GM18907 (cell line): Measurements from ENCODE around the gene CDRT15.
"Not testable (repeated sequence)": the region's sequence is repeated elsewhere in the genome, so short reads cannot be mapped to it uniquely, and the experiment has no call there.

Source experiments
- ATAC-seq: cut with Tn5 transposase; IDR thresholded peaks from one replicate; pipeline ENCODE4 v1.9.1; 2021; ENCODE audit warnings: mild to moderate bottlenecking, moderate library complexity; ENCODE audit not compliant: unreplicated experiment

CDRT15 gene

DNA sequence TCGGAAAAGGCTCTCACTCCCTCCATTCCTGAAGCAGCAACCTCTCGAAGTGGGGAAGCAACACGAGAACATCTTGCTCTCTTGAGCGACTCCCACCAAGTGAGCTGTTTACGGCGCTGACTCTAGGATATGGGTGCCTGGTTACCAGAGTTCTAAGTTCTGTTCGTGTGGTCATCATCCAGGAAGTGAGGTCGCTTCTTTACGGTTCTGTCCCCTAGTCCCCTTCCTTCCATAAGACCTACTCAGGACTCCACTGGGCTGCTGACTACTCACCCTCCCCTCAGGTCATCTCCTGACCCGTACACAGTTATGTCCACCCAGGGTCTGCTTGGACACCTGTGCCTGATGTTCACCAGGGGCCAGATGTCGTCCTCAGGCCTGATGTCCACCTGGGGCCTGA lies at the start of gene CDRT15:
CDRT15 (minus strand) TSS at position 101 of the 400 bp plus-strand sequence; CDS start at position 72, 29 bp downstream.
- not testable (repeated sequence) for ATAC-seq

DNA sequence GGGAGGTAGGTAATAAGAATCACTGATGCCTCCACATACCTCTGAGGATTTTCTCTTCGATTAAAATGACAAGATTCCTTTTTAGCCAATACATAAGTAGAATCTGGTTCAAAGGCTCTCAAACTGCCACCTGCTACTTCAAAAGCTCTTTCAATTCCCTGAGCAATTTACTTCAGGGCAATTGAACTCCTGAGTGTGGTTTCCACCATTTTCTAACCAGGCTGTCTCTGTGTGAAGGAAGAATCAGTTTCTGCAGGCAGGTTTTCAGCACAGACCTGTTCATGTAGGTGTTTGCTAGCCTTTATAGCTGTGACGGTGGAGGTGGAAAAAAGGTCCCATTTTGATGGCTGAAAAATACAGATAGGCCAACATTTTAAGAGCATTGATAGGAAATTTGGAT lies 46.1 kb upstream of the CDRT15 start:
- ATAC-seq: no peak

DNA sequence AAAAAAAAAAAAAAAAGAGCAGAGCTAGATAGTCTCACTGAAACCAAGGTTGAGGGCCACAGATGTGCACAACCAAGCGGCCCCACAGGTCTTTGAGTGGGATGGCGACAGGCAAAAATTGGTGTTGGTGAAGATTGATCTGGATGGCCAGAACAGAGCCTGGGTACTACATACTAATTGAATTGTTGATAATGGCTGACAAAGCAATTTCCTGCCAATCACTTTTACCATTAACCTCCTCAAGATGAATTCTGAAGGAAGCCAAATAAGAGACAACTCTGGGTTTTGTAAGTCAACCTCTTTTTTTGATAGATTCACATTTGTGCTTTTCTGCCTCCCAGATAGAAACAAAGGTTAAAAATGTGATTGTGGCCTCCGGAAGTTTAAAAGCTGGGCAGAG lies 44.9 kb upstream of the CDRT15 start:
- no peak for ATAC-seq

DNA sequence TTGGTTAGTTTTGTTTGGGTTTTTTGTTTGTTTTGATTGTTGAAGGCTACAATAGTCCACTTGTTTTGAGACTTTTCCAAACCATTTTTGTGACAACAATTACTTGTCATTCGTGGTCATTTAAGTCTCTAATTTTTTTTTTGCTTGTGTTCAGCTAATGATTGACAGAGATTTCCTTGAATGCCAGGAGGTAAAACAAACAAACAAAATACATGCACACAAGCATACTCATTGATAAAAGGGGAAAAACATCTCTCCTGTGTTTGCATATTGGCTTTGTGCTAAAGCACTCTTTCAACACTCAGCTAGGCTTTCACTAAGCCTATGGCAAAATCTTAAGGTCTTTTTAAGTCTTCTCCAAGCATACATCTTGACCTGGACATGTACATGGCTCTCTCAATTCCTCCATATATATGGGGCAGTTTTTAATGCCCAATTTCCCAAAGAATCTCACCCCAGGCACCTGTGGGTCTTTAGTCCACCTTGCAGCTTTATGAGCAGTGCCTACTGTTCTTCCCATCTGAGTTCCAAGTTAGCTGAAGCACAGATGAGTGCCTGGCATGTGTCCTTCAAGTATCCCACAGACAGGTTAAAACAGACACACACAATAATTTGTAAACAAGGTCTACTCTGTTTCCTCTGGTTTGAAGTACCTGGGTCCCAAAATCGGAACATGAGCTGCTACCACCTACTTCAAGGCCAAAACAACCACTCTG lies 40.0 kb upstream of the CDRT15 start:
- no peak for ATAC-seq

DNA sequence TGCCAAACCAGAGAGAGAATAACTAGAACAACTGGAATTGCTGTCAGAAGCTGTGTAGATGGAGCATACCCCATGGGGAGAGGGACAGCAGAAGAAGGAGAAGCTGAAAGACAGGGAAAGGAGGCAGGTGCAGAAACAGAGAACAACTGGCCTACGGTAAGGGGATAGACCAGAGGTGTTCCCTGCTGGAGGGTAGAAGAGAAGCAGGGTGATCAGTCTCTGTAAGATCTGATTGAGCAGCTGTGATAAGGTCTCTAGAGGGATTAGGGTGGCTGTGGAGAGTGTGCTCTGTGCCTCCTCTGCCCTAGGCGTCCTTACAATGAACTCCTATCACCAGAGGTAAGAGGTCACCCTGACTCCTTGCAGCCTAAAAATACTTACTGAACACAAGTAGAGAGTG lies 33.8 kb upstream of the CDRT15 start:
- ATAC-seq: no peak

DNA sequence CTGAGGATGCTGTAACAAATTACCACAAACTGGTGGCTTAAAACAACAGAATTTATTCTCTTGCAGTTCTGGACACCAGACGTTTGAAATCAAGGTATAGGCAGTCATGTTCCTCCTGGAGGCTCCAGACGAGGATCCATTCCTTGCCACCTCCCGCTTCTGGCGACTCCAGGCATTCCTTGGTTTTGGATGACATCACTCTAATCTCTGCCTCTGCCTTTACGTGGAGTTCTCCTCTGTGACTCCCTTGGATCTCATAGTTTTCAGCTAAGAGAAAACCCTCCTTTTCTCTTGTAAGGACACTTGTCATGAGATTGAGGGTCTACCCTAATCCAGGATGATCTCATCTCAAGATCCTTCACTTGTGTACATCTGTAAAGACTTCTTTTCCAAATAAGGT lies 32.8 kb upstream of the CDRT15 start:
- no peak for ATAC-seq

DNA sequence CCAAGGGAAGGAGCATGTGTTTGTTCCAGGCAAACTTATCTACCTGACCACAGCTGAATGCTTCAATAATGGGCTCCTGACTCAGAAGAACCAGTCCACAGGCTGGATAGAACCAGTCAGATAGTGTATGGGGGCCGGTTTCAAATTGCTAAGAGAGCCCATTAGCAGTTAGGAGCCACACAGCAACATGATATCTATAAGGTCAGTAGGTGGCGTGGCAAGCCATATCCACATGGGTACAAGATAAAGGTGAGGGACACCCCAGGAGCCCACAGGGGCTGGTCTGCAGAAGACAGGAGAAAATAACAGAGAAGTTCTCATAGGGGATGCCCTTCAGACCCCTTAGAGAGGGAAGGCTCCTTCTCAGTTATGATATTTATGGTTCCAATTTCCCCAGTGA lies 31.6 kb upstream of the CDRT15 start:
- ATAC-seq: no peak

DNA sequence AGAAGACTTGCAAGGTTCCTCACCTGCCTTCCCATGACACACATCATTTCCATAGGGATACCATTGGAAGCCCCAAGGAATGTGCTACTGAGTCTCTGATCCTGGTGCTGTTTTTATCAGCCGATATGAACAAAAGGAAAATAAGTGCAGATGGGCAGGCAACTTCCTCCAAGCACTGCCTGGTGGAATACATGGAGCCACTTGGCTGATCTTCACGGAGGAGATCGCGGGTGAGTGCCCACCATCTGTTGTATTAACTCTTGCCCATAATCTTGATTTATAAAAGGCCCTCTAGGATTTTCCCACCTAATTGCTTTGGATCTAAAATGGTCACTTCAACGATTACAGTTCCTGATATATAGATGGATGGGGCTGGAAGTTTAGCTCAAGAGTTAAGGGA lies 24.7 kb upstream of the CDRT15 start:
- no peak for ATAC-seq

DNA sequence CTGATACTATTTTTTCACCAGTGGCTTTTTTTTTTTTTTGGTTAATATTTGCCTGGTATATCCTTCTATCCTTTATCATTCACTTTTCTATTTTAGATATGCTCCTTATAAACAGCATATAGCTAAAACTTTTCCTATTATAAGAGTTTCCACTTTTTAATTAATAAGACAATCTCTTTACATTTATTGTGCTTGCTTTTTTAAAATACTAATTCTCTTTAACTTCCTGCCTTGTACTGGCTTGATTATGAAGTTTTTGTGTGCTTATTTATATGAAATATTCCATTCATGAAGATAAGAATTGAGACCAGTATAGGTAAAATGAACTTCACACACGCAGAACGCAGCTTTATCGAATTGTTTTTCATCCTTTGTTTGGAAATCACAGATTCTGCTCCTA lies 9.0 kb upstream of the CDRT15 start:
- no peak for ATAC-seq

DNA sequence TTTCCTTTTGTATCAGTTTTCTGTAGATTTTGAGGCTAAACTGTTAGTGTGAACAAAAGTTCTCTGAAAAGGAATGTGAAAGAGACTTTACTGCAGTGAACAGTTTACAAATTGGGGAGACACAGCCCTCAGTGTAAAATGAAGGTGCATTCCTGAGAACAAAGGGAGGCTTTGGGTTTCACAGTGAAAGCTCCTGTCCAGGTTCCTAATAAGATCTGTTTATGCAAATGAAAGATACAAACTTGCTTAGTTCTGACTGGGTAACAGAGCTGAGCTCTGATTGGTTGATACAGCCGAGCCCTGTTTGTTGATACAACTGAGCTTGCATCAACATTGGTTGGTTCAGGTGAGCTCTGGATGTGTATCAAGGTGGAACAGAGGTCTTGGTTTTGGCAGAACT lies 8.3 kb upstream of the CDRT15 start:
- no peak for ATAC-seq

DNA sequence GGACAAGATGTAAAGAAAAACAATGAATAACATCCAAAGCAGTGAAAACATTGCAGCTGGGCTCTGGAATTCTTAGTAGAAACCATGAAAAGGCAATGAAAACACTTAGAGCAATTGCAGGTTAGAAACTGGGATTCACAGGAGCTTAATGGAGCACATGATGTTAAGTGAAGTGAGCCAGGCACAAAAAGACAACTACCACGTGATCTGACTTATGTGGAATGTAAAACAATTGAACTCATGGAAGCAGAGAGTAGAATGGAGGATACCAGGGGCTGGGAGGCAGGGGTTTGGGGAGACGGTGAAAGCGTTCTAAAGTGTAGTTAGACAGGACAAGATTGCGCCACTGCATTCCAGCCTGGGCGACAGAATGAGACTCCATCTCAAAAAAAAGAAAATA lies 2.6 kb upstream of the CDRT15 start:
- not testable (repeated sequence) for ATAC-seq

DNA sequence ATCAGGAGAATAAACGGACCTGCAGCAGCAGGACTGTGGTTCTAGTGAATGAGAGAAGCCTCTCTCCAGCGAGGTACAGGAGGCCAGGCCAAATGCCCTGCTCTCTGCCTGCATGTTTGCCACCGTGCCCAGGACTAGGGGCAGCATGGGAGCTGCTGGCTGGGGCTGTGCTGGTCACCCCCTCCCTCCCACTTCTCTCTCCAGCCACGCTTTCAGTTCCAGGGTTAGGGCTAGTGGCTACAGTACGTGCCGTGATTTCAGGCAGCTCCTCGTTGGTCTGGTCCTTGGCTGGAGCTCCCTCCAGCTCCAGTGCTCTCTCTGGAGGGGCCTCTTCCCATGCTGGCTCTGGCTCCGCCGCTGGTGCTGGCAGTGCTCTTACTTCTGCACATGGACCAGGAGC lies 630 bp downstream of the CDRT15 start:
- not testable (repeated sequence) for ATAC-seq

DNA sequence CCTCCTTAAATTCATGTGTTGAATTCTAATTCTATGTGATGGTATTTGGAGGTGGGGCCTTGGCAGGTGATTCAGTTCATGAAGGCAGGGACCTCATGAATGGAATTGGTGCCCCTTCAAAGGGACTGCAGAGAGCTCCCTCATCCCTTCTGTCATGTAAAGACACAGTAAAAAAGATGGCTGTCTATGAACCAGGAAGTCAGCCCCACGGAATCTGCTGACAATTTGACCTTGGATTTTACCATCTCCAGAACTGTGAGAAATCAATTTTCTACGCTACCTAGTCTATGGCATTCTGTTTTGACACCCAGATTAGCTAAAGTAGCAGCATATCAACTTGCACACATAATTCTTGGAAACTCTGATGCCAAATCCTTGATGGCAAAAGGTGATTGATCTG lies 1.6 kb downstream of the CDRT15 start:
- ATAC-seq: not testable (repeated sequence)

DNA sequence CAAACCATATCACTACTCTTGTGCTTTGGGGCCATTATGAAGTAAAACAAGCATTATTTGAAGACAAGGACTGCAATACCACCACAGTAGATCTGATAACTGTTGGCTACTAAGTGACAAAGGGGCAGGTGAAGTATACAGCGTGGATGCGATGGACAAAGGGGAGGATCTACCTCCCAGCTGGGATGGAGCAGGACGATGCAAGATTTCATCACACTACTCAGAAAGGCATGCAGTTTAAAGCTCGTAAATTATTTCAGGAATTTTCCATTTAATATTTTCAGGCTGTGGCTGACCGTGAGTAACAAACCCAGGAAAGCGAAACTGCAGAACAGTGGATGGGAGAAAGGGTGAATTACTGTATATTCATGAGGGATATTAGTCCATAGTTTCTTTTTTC lies 5.5 kb downstream of the CDRT15 start:
- ATAC-seq: not testable (repeated sequence)

DNA sequence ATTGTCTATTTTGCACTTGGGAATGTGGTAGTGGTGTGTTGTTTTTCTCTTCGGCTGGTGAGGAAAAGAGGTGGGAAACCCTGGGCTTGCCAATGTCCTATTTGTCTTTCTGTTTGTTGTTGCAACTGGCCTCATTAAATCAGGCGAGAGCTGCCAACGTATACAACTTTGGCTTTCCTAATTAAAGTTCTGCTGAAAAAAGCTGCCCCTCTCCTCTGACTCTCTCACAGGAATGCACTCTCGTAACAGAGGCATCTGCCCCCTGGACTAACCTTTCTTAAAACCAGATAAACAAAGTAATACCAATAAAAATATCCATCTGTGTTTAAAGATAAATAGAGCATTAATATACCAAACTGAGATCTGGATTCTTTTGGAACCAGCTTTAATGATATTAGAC lies 7.8 kb downstream of the CDRT15 start:
- ATAC-seq: no peak

DNA sequence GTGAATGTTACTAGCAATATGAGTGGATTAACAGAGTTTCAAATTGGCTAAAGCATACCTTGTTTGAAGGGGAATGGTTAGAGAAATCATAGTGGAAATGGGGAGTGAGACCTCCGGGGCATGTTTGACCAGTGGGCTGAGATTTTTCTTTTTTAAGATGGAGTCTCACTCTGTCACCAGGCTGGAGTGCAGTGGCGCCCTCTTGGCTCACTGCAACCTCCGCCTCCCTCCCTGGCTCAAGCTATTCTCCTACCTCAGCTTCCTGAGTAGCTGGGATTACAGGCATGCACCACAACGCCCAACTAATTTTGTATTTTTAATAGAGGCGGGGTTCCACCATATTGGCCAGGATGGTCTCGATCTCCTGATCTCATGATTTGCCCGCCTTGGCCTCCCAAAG lies 9.6 kb downstream of the CDRT15 start:
- ATAC-seq: no peak

DNA sequence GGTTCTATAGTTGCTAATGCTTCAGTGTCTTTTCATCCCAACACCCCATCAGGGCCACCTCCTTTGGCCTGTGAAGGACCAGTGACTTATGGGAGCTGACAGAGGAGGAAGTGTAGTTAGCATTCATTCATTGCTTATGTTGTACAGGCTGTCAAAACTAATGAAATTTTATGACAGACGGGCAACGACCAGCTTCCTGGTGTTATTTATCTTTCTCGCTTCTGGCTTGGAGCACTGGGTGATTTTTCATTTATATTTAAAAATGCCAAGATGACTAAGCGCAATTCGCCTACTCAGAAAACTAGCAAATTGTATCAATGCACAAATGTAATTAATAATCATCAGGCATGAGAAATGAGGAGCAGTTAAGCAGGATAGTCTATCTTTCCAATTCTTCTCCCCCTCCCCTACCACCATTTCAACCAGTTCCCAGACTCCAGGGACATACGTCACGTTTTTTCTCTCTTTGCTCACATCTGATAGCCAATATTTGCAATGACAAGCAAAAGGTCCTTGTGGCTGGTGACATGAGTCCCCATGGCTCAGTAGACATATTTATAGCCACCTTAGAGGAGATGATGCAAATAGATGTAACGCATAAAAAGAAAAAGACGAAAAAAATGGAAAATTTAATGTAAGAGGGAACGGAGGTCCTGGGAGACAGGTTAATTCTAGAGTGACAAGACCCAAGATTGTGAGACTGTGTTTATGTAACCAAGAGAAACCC lies 11.2 kb downstream of the CDRT15 start:
- no peak for ATAC-seq

DNA sequence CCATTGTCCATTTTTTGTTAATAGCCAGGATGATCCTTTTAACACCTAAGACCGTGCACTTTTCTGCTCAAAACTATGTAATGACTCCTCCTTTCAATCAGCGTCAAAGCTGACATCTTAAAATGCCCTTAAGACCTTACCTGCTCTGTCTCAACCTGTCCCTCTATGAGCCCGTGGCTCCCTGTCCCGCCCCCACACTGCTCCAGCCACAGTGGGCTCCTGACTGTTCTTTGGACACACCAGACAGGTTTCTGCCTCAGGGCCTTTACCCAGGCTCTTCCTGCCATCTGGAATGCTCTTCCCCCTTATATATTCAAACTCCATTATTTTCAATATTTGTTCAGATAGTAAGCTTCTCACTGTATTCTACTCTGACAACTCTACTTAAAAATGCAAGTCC lies 14.1 kb downstream of the CDRT15 start:
- ATAC-seq: no peak

DNA sequence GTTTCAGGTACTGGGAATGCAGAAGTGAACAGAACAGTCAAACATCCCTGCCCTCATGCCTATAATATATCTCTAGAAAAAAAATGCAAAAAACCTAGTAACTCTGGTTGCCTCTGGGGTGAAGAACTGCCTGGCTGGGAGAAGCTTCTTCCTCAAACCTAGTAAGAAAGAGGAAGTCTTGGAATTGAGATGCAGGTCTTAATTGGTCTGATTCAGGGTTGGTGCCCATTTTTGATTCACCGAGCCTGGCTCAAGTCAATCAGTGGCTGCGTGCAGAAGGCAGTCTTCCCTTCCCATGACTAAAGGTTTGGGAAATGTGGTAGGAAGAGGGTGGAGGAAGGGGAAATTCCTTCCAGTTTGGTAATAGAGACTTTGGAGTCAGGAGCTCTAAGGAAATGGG lies 22.4 kb downstream of the CDRT15 start:
- no peak for ATAC-seq

DNA sequence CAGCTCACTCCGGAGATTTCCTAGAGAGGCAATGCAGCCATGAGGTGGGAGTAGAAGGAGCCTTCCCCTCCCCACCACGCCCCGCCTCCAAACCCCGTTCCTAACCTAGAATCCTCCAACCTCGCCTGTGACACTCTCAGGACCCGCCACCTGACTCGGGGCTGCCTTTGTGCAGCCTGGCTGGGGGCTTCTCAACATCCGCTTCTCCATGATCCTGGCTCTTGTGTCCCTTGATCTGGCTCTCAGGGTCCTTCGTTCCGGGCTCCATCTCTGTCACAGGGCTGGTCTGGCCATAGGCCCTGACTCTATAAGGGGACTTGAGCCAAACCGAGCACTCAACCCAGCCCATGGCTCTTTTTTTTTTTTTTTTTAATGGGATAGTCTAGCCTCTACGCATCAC lies 24.3 kb downstream of the CDRT15 start:
- no peak for ATAC-seq

DNA sequence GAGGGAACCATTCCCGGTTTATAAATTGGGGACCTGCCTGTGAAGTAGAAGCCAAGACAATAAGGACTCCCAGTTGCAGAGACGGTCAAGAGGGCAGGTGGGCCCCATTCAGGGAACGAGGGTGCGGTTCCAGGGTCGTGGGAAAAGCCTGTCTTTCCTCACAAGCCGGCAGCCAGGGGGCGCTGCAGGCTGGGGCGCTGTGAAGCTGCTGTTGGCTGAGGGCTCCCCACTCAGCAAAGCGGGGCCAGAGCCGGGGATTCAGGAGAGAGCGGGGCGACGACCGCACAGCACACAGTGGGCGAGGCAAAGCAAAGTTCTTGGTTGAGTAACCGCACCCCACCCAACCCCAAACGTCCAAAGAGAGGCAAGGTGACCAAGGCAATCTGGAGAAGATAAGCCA lies 24.9 kb downstream of the CDRT15 start:
- ATAC-seq: no peak

DNA sequence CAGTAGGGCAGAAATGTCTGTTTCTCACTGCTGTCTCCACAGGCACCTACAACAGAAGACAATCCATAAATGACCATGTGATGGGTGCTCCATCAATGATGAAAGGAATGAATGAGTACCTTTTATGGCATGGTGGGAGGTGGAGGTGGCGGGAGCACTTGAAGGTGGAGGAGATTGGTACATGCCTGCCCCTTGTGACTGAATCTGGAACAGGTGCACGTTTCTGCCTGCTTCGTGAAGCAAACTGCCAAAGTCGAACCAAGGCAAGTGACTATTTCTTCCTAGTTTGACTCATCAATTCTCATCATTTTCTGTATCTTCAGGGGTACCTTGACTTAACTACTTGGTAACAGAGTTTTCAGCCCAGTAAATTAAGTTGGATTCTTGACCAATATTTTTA lies 25.4 kb downstream of the CDRT15 start:
- no peak for ATAC-seq

DNA sequence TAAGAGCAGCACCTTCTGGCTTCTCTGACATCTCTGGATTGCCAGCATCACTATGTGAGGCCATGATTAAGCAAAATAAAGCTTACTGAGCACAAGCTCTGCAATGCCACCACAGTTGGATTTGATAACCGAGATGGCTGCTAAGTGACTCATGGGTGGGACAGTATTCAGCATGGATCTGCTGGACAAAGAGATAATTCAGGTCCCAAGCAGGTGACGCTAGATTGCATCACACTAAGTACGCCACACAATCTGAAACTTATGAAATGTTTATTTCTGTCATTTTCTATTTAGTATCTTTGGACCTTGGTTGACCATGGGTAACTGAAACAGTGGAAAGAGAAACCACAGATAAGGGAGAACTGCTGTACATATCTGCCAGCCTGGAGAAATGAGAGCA lies 27.4 kb downstream of the CDRT15 start:
- no peak for ATAC-seq
